ENCODE measurements around the gene KRT13. TPM values are rescaled to one million over a fixed set of nuclear protein-coding genes. Genes with fewer than 3 reads are reported as not detected.

KRT13 gene
- total and polyA plus RNA-seq, 2 donors (not counting 3 experiments of a cell fraction or from before 2014, with no cell fraction given), result not detected

GRCh38 chr17:41533613-41534012, 28.2 kb upstream of the KRT13 start:
- H3K9me1 ChIP-seq (replicated peaks; ENCODE audit: control insufficient read depth, extremely low read depth, insufficient read depth, low read length), result no peaks in the 10 kb centered on the region
- no peaks in the 10 kb centered on the region for H3K36me3 ChIP-seq (ENCODE audit: control insufficient read depth in 2 of 2, extremely low read depth in 1 of 2, insufficient read depth in 2 of 2, low read length in 2 of 2)
- H3K27me3 ChIP-seq (ENCODE audit: control insufficient read depth in 2 of 2, insufficient read depth in 2 of 2, low read length in 2 of 2), result no peaks in the 10 kb centered on the region
- no peaks in the 10 kb centered on the region for H3K79me2 ChIP-seq (ENCODE audit: control insufficient read depth, insufficient read depth, low read length)
- no peaks in the 10 kb centered on the region for H3K9me3 ChIP-seq (replicated peaks; ENCODE audit: control insufficient read depth, insufficient read depth, low read length)
- H3K27ac ChIP-seq (ENCODE audit: insufficient read depth, low read depth, low read length), result no peak overlapping the region
- CTCF ChIA-PET, result interaction anchor here (1.4 to 2.0 kb wide), 3 partner anchors 9 to 15 kb away, joined by 7 to 25 read pairs (median 7); no protein-coding TSS in a partner anchor
- no peak overlapping the region for H3K4me2 ChIP-seq (ENCODE audit: insufficient read depth, low read length)
- no peaks in the 10 kb centered on the region for H4K20me1 ChIP-seq (replicated peaks; ENCODE audit: control insufficient read depth, extremely low read depth, insufficient read depth, low read length)
- no peak overlapping the region for H3K9ac ChIP-seq (replicated peaks; ENCODE audit: extremely low read depth, insufficient read depth, low read length)
- no peak overlapping the region for H2AFZ ChIP-seq (ENCODE audit: low read depth, low read length)
- no peak for FAIRE-seq
- no peak overlapping the region for H3K4me3 ChIP-seq (replicated peaks in 1 of 3; ENCODE audit: insufficient read depth in 1 of 3, low read depth in 1 of 3, low read length in 3 of 3)
- no peak for DNase-seq (ENCODE audit: low read depth, low spot score)
- POLR2A ChIA-PET, result interaction anchor here (0.6 to 1.1 kb wide), 2 partner anchors 22 to 155 kb away, joined by 4 read pairs; no protein-coding TSS in a partner anchor
- no TSS peak for BruUV-seq (replicated peaks)
- intact Hi-C loops (cut with micrococcal nuclease) (no loop called here), dilution Hi-C loops (cut with MboI; ENCODE audit: extremely low pct_ligation_motif_present, low sequenced_read_pairs) (no loop called here)
- TF ChIP-seq, protein P1, sequence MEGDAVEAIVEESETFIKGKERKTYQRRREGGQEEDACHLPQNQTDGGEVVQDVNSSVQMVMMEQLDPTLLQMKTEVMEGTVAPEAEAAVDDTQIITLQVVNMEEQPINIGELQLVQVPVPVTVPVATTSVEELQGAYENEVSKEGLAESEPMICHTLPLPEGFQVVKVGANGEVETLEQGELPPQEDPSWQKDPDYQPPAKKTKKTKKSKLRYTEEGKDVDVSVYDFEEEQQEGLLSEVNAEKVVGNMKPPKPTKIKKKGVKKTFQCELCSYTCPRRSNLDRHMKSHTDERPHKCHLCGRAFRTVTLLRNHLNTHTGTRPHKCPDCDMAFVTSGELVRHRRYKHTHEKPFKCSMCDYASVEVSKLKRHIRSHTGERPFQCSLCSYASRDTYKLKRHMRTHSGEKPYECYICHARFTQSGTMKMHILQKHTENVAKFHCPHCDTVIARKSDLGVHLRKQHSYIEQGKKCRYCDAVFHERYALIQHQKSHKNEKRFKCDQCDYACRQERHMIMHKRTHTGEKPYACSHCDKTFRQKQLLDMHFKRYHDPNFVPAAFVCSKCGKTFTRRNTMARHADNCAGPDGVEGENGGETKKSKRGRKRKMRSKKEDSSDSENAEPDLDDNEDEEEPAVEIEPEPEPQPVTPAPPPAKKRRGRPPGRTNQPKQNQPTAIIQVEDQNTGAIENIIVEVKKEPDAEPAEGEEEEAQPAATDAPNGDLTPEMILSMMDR (IDR thresholded peaks at IDR 0.05; ENCODE audit: extremely low read depth in 1 of 2, insufficient read depth in 1 of 2, low read depth in 1 of 2, low read length in 2 of 2), result no peak
- TF ChIP-seq JUN (IDR thresholded peaks at IDR 0.05; ENCODE audit: borderline replicate concordance, insufficient read depth, insufficient read length, low read depth) (no peak), POLR2A (IDR thresholded peaks at IDR 0.05; ENCODE audit: low read depth, low read length) (no peak)
- peaks cover 23% of the 10 kb centered on the region for H3K4me1 ChIP-seq (ENCODE audit: control insufficient read depth, extremely low read depth, insufficient read depth, low read length)

- H3K9me3 ChIP-seq (replicated peaks; ENCODE audit: control insufficient read depth, insufficient read depth, low read length), result no peaks in the 10 kb centered on the region
- no peak overlapping the region for H3K4me3 ChIP-seq (replicated peaks in 1 of 3; ENCODE audit: insufficient read depth in 1 of 3, low read depth in 1 of 3, low read length in 3 of 3)
- no peak for FAIRE-seq
- no peak overlapping the region for H3K4me2 ChIP-seq (ENCODE audit: insufficient read depth, low read length)
- no peaks in the 10 kb centered on the region for H3K9me1 ChIP-seq (replicated peaks; ENCODE audit: control insufficient read depth, extremely low read depth, insufficient read depth, low read length)
- dilution Hi-C loops (cut with MboI; ENCODE audit: extremely low pct_ligation_motif_present, low sequenced_read_pairs), result no loop called here
- H3K27ac ChIP-seq (ENCODE audit: insufficient read depth, low read depth, low read length), result no peak overlapping the region
- H3K9ac ChIP-seq (replicated peaks; ENCODE audit: extremely low read depth, insufficient read depth, low read length), result no peak overlapping the region
- H3K27me3 ChIP-seq (ENCODE audit: control insufficient read depth in 2 of 2, insufficient read depth in 2 of 2, low read length in 2 of 2), result no peaks in the 10 kb centered on the region
- no peaks in the 10 kb centered on the region for H4K20me1 ChIP-seq (replicated peaks; ENCODE audit: control insufficient read depth, extremely low read depth, insufficient read depth, low read length)
- H3K79me2 ChIP-seq (ENCODE audit: control insufficient read depth, insufficient read depth, low read length), result no peaks in the 10 kb centered on the region
- peaks cover 28% of the 10 kb centered on the region for H3K4me1 ChIP-seq (ENCODE audit: control insufficient read depth, extremely low read depth, insufficient read depth, low read length)
- ChIA-PET CTCF (interaction anchor here (0.8 to 2.0 kb wide), 6 partner anchors 9 to 623 kb away, joined by 3 to 25 read pairs (median 6); no protein-coding TSS in a partner anchor), POLR2A (interaction anchor here (0.7 to 1.1 kb wide), 2 partner anchors 16 to 155 kb away, joined by 4 to 7 read pairs; no protein-coding TSS in a partner anchor)
- TF ChIP-seq, protein P1 (IDR thresholded peaks at IDR 0.05; ENCODE audit: extremely low read depth in 1 of 2, insufficient read depth in 1 of 2, low read depth in 1 of 2, low read length in 2 of 2), result no peak
- TF ChIP-seq FOS (IDR thresholded peaks at IDR 0.05; ENCODE audit: borderline replicate concordance, insufficient read depth, low read length), result no peak
- TF ChIP-seq JUN (IDR thresholded peaks at IDR 0.05; ENCODE audit: borderline replicate concordance, insufficient read depth, insufficient read length, low read depth), result no peak
- intact Hi-C loops (cut with micrococcal nuclease), result no loop called here
- H3K36me3 ChIP-seq (ENCODE audit: control insufficient read depth in 2 of 2, extremely low read depth in 1 of 2, insufficient read depth in 2 of 2, low read length in 2 of 2), result no peaks in the 10 kb centered on the region
- no peak for DNase-seq (ENCODE audit: low read depth, low spot score)
- H2AFZ ChIP-seq (ENCODE audit: low read depth, low read length), result no peak overlapping the region
- BruUV-seq (replicated peaks), result no TSS peak
Observed at GRCh38 chr17:41532947-41533570, 27.6 kb upstream of the KRT13 start.
